SH-SY5Y (cell line): ENCODE data around the gene DNAJC17.

Experiments
- GATA2 ChIP-seq: IDR thresholded peaks from 2 replicates; pipeline ENCODE4 v1.6.1; 2011; ENCODE audit warnings: mild to moderate bottlenecking, low read depth, low read length
- GATA3 ChIP-seq: IDR thresholded peaks from 2 replicates; pipeline ENCODE4 v1.6.1; 2011; ENCODE audit warnings: low read depth, mild to moderate bottlenecking, low read length, moderate library complexity

- no peak for TF ChIP-seq GATA2
- TF ChIP-seq GATA3 = no peak
Observed at GRCh38 chr15:40843885-40844695, 36.8 kb upstream of the DNAJC17 start, which contains the start of gene SPINT1.
